ENCODE results near the gene PCNX2. TPM values are rescaled to one million over a fixed set of nuclear protein-coding genes. Genes with fewer than 3 reads are reported as not detected.

Gene PCNX2
- total RNA-seq, 1 donor from 2014 or later, result 29.5 TPM

GRCh38 chr1:232951605-232952004, 343.9 kb downstream of the PCNX2 start:
- Histone ChIP-seq H3K4me3 (ENCODE audit: low read depth, low read length) (peak overlapping the region; percentile 94), H3K27me3 (ENCODE audit: control insufficient read depth, insufficient read depth, low read length) (no peaks in the 10 kb centered on the region), H3K36me3 (ENCODE audit: control insufficient read depth, insufficient read depth, low read length) (no peaks in the 10 kb centered on the region)
- no peak for TF ChIP-seq CTCF (IDR thresholded peaks at IDR 0.05; ENCODE audit: insufficient read depth, low read length, poor library complexity, severe bottlenecking)
- DNase-seq (ENCODE audit: low read depth), result no peak

GRCh38 chr1:232951180-232951579, 344.3 kb downstream of the PCNX2 start:
- H3K36me3 ChIP-seq (ENCODE audit: control insufficient read depth, insufficient read depth, low read length), result no peaks in the 10 kb centered on the region
- no peak for TF ChIP-seq CTCF (IDR thresholded peaks at IDR 0.05; ENCODE audit: insufficient read depth, low read length, poor library complexity, severe bottlenecking)
- no peak for DNase-seq (ENCODE audit: low read depth)
- H3K4me3 ChIP-seq (ENCODE audit: low read depth, low read length), result peak overlapping the region; percentile 94
- no peaks in the 10 kb centered on the region for H3K27me3 ChIP-seq (ENCODE audit: control insufficient read depth, insufficient read depth, low read length)

- Histone ChIP-seq H3K36me3 (ENCODE audit: control insufficient read depth, insufficient read depth, low read length) (no peaks in the 10 kb centered on the region), H3K4me3 (ENCODE audit: low read depth, low read length) (peak within 1 kb of the TSS; percentile 94), H3K27me3 (ENCODE audit: control insufficient read depth, insufficient read depth, low read length) (no peaks in the 10 kb centered on the region)
- TF ChIP-seq CTCF (IDR thresholded peaks at IDR 0.05; ENCODE audit: insufficient read depth, low read length, poor library complexity, severe bottlenecking), result no peak
- DNase-seq (ENCODE audit: low read depth), result peak; percentile 62
Observed at GRCh38 chr1:232950197-232951176, 345.0 kb downstream of the PCNX2 start, which contains the start of gene NTPCR. NTPCR (plus strand) TSS chr1:232950611; CDS start chr1:232950711, 100 bp downstream.

- Histone ChIP-seq H3K36me3 (ENCODE audit: control insufficient read depth, insufficient read depth, low read length) (no peaks in the 10 kb centered on the region), H3K4me3 (ENCODE audit: low read depth, low read length) (peak overlapping the region; percentile 94), H3K27me3 (ENCODE audit: control insufficient read depth, insufficient read depth, low read length) (no peaks in the 10 kb centered on the region)
- DNase-seq (ENCODE audit: low read depth), result no peak
- no peak for TF ChIP-seq CTCF (IDR thresholded peaks at IDR 0.05; ENCODE audit: insufficient read depth, low read length, poor library complexity, severe bottlenecking)
Observed at GRCh38 chr1:232949636-232950196, 345.8 kb downstream of the PCNX2 start.

- no peak for TF ChIP-seq CTCF (IDR thresholded peaks at IDR 0.05; ENCODE audit: insufficient read depth, low read length, poor library complexity, severe bottlenecking)
- no peaks in the 10 kb centered on the region for H3K27me3 ChIP-seq (ENCODE audit: control insufficient read depth, insufficient read depth, low read length)
- DNase-seq (ENCODE audit: low read depth), result no peak
- no peaks in the 10 kb centered on the region for H3K36me3 ChIP-seq (ENCODE audit: control insufficient read depth, insufficient read depth, low read length)
- no peak overlapping the region for H3K4me3 ChIP-seq (ENCODE audit: low read depth, low read length)
Observed at GRCh38 chr1:232944347-232944746, 351.2 kb downstream of the PCNX2 start.
